K562 (cell line): ENCODE data around the gene BAIAP2. TPM values are rescaled to one million over a fixed set of nuclear protein-coding genes. Genes with fewer than 3 reads are reported as not detected.
A peak's percentile ranks its signal among the peaks of the same experiment; 100 is the strongest.

Experiments used
- ATAC-seq: fragments of 200-7000 bp; cut with Tn5 transposase; 3 replicates; pipeline ENCODE4 v1.9.1; 2020; ENCODE audit warnings: moderate library complexity
- BruUV-seq: library from RNA; stranded (reverse); fragments of 400-500 nt; replicated peaks from 2 replicates; lab custom pipeline; 2021; lab: Mats Ljungman, UMichigan
- CTCF ChIA-PET: fragments of 300-600 bp; formaldehyde crosslinking; extraction: SDS; loops from one replicate; lab custom pipeline; 2021; ENCODE audit warnings: low intra/inter-chr PET ratio; lab: Yijun Ruan, JAX
- POLR2A ChIA-PET: fragments of 300-600, 350-650 bp; sonication (Branson Sonifier 250); formaldehyde crosslinking; extraction: SDS; loops from one replicate; lab custom pipeline; 2021; ENCODE audit warnings: antibody characterized with exemption, inconsistent platforms; lab: Yijun Ruan, JAX
- DNase-seq, 4 experiments: peaks; one replicate each; pipeline versions ENCODE4 v3.0.0 to v3.0.0-alpha.2; 2011 to 2018; ENCODE audit warnings: low spot score in 3 of 4, mixed read lengths in 3 of 4; ENCODE audit errors: extremely low read depth in 1 of 4
- FAIRE-seq: peaks from 2 replicates; lab custom pipeline; 2011; peaks lifted over from hg19 to GRCh38; lab: Jason Lieb, UNC
- H2AFZ ChIP-seq: 2 replicates; pipeline ENCODE4 v1.6.0; 2011; ENCODE audit warnings: low read depth, low read length, control low read depth, inconsistent platforms
- H3K27ac ChIP-seq: fragments of 200-600 bp; 3 replicates; pipeline ENCODE4 v1.8.0; 2011; ENCODE audit warnings: low read depth, mild to moderate bottlenecking, control low read depth, inconsistent platforms, low read length, moderate library complexity, mixed read lengths; ENCODE audit errors: extremely low read depth
- H3K27me3 ChIP-seq, 2 experiments: fragments of 300-600 bp in 1 of 2; 2 replicates in 1 of 2; 3 replicates in 1 of 2; pipeline versions ENCODE4 v1.6.0 to v1.8.0; 2011; ENCODE audit warnings: inconsistent platforms in 2 of 2, low read length in 2 of 2, mild to moderate bottlenecking in 1 of 2, mixed read lengths in 1 of 2, moderate library complexity in 1 of 2; ENCODE audit not compliant: control insufficient read depth in 2 of 2, insufficient read depth in 2 of 2
- H3K36me3 ChIP-seq: fragments of 300-600 bp; 3 replicates; pipeline ENCODE4 v1.8.0; 2011; ENCODE audit warnings: mild to moderate bottlenecking, low read length, inconsistent platforms; ENCODE audit not compliant: control insufficient read depth, insufficient read depth
- H3K4me1 ChIP-seq, 2 experiments: fragments of 200-600 bp in 1 of 2; replicated peaks in 1 of 2; 2 replicates in 1 of 2; 3 replicates in 1 of 2; pipeline versions ENCODE4 v1.5.1 to v1.8.0; 2011; ENCODE audit warnings: inconsistent platforms in 2 of 2, low read length in 2 of 2, mild to moderate bottlenecking in 1 of 2, mixed read lengths in 1 of 2, moderate library complexity in 1 of 2; ENCODE audit not compliant: control insufficient read depth in 2 of 2, insufficient read depth in 2 of 2
- H3K4me2 ChIP-seq: 2 replicates; pipeline ENCODE4 v1.6.1; 2011; ENCODE audit warnings: low read length, control low read depth, inconsistent platforms, mixed read lengths; ENCODE audit not compliant: insufficient read depth
- H3K4me3 ChIP-seq: fragments of 200-600 bp; sonication (generic), shearing (Covaris generic); 2 replicates; pipeline ENCODE4 v1.5.1; 2016; ENCODE audit warnings: control low read depth, inconsistent platforms
- H3K79me2 ChIP-seq: fragments of 200-600 bp; 3 replicates; pipeline ENCODE4 v1.8.0; 2011; ENCODE audit warnings: low read length, inconsistent platforms; ENCODE audit not compliant: control insufficient read depth, insufficient read depth
- H3K9ac ChIP-seq, 2 experiments: 2 replicates each; pipeline versions ENCODE4 v1.6.0 to v1.6.1; 2011; ENCODE audit warnings: low read depth in 2 of 2, low read length in 2 of 2, control low read depth in 1 of 2, inconsistent platforms in 1 of 2, mild to moderate bottlenecking in 1 of 2, mixed read lengths in 1 of 2; ENCODE audit not compliant: insufficient read depth in 1 of 2
- H3K9me1 ChIP-seq: one replicate; pipeline ENCODE4 v1.6.0; 2011; ENCODE audit warnings: inconsistent platforms, mild to moderate bottlenecking, low read length, moderate library complexity; ENCODE audit not compliant: control insufficient read depth, insufficient read depth
- H3K9me3 ChIP-seq: replicated peaks from 2 replicates; pipeline ENCODE4 v1.5.1; 2011; ENCODE audit warnings: low read depth, low read length, inconsistent platforms; ENCODE audit not compliant: control insufficient read depth, insufficient read depth
- H4K20me1 ChIP-seq: replicated peaks from 2 replicates; pipeline ENCODE4 v1.6.1; 2011; ENCODE audit warnings: low read length, inconsistent platforms, mixed read lengths; ENCODE audit not compliant: control insufficient read depth, insufficient read depth
- NFE2 ChIP-seq: IDR thresholded peaks from 2 replicates; pipeline ENCODE4 v1.6.1; 2014; ENCODE audit warnings: antibody characterized with exemption, low read depth
- POLR2G ChIP-seq: fragments of 200-400 bp; formaldehyde crosslinking; IDR thresholded peaks from 2 replicates; pipeline ENCODE4 v1.6.1; 2017; ENCODE audit warnings: low read depth, mild to moderate bottlenecking, antibody characterized with exemption, low read length, moderate library complexity
- YY1 ChIP-seq, 3 experiments: IDR thresholded peaks; 2 replicates each; pipeline ENCODE4 v1.6.1; 2011; ENCODE audit warnings: low read length in 2 of 3, mild to moderate bottlenecking in 2 of 3, moderate library complexity in 2 of 3, borderline replicate concordance in 1 of 3, control low read depth in 1 of 3, low read depth in 1 of 3; ENCODE audit not compliant: insufficient read depth in 3 of 3, insufficient replicate concordance in 2 of 3, control insufficient read depth in 1 of 3, insufficient read length in 1 of 3; ENCODE audit errors: extremely low read depth in 1 of 3
- WGBS: fragments of 100-300 bp; shearing (Covaris generic); methylation state at CpG from one replicate; pipeline ENCODE4 v1.1.6; 2016; ENCODE audit warnings: low coverage, mixed read lengths; ENCODE audit not compliant: insufficient coverage; ENCODE audit errors: missing lambda C conversion rate; 5-methylcytosine and 5-hydroxymethylcytosine counted together
- in situ Hi-C: fragments of 300-500 bp; cut with MboI; formaldehyde crosslinking; loops from 4 replicates; pipeline ENCODE4 v1.15.0; 2018; ENCODE audit warnings: inconsistent platforms, mixed read lengths
- intact Hi-C: fragments of 100-400 bp; cut with micrococcal nuclease; formaldehyde crosslinking; loops from 2 replicates; pipeline ENCODE4 v1.14.2; 2022
- polyA plus RNA-seq, 8 experiments: library from polyadenylated mRNA; depleted of rRNA in 4 of 8; stranded (reverse) in 5 of 8; unstranded in 3 of 8; fragments of >200 nt; fragmentation: Nextera tagmentation in 2 of 8; fragmentation: Illumina TruSeq in 1 of 8; extraction: Ambion mirVana in 2 of 8; extraction: Trizol in 1 of 8; gene quantifications; 2 replicates each; pipeline versions ENCODE4 v1.2.1 to v1.2.3, GENCODE V29; 2011 to 2014; ENCODE audit warnings: inconsistent platforms in 1 of 8, missing spikeins in 1 of 8
- total RNA-seq, 7 experiments: library from RNA; depleted of rRNA in 6 of 7; stranded (reverse); fragments of >200 nt in 6 of 7; fragmentation: Illumina TruSeq in 2 of 7; extraction: Trizol in 2 of 7; gene quantifications; 2 replicates each; pipeline versions ENCODE4 v1.2.1 to v1.2.3, GENCODE V29; 2011 to 2021; ENCODE audit warnings: low replicate concordance in 1 of 7

BAIAP2 gene
- total and polyA plus RNA-seq, 9 of the 15 experiments (the other 6 are each of a cell fraction or from before 2014, with no cell fraction given): 2.3 to 51.6 (median 18.4) TPM

GRCh38 chr17:81092518-81093095 lies 57.7 kb downstream of the BAIAP2 start:
- FAIRE-seq: peak; percentile 73
- Histone ChIP-seq H3K27ac (no peak overlapping the region), H3K36me3 (peaks cover 39% of the 10 kb centered on the region; the same call in 2 of the 3 replicates), H3K27me3 (no peaks in the 10 kb centered on the region), H2AFZ (no peak overlapping the region), H3K9me3 (no peaks in the 10 kb centered on the region), H3K9me1 (peaks cover 5% of the 10 kb centered on the region), H3K4me1 (peaks cover 53 to 93% of the 10 kb centered on the region in 2 experiments), H3K4me2 (no peak overlapping the region), H3K4me3 (no peak overlapping the region), H3K9ac (peak overlapping the region in 1 of 2 experiments; percentile 81; a peak in 2 of 4 replicates), H3K79me2 (no peaks in the 10 kb centered on the region), H4K20me1 (0 out of 2 replicates have a peak, but pooled peaks cover 7% of the 10 kb centered on the region)
- no TSS peak for BruUV-seq
- ChIA-PET POLR2A (interaction anchor here (0.6 to 1.0 kb wide), 2 partner anchors 51 to 75 kb away, joined by 3 to 4 read pairs; no protein-coding TSS in a partner anchor), CTCF (no interaction called here)
- peak; percentile 13; the same call in 1 of the 2 replicates for TF ChIP-seq POLR2G
- no peak for TF ChIP-seq YY1 (IDR thresholded peaks at IDR 0.05; ENCODE audit: borderline replicate concordance in 1 of 3, control insufficient read depth in 1 of 3, extremely low read depth in 1 of 3, insufficient read depth in 3 of 3, insufficient read length in 1 of 3, insufficient replicate concordance in 2 of 3, low read depth in 1 of 3, low read length in 2 of 3)
- TF ChIP-seq NFE2: no peak
- intact Hi-C loops: no loop called here
- ATAC-seq: peak; percentile 36
- in situ Hi-C loops: no loop called here
- 53% methylated on average over 22 of the region's 24 CpGs for WGBS
- peak; percentile 42 to 69 (median 50) for DNase-seq
